Measurements from ENCODE around the gene PPP2R1B.
A peak's percentile ranks its signal among the peaks of the same experiment; 100 is the strongest.
"Not testable (repeated sequence)": the region's sequence is repeated elsewhere in the genome, so short reads cannot be mapped to it uniquely, and the experiment has no call there.

The PPP2R1B gene

DNA sequence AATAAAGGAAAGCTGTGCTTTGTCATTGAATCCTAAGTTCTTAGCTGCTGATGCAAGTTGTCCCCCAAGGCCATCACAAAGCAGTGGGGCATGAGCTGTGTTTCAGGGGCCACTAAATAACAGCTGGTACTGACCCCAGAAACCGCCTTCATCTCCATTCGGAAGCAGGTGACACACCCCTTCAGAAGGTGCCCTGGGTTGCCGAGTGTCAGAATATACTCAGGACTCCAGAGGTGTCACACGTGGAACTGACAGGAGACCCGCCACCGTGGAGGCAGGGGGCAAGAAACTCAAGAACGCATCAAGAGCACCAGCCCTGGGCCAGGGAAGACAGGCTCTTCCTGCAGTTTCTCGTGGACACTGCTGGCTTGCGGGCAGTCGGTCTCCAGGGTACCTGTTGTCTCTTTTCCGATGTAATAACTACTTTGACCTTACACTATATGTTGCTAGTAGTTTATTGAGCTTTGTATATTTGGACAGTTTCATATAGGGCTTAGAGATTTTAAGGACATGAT, 41.5 kb downstream of the PPP2R1B start:
- DNase-seq, result no peak

- DNase-seq, result no peak
These were observed 42.6 kb downstream of the PPP2R1B start for GRCh38 chr11:111723595-111723994.

- no peak for DNase-seq
These were observed 43.7 kb downstream of the PPP2R1B start for GRCh38 chr11:111722501-111722900.

GRCh38 chr11:111720801-111721494, 45.2 kb downstream of the PPP2R1B start:
- no peak for DNase-seq

DNA sequence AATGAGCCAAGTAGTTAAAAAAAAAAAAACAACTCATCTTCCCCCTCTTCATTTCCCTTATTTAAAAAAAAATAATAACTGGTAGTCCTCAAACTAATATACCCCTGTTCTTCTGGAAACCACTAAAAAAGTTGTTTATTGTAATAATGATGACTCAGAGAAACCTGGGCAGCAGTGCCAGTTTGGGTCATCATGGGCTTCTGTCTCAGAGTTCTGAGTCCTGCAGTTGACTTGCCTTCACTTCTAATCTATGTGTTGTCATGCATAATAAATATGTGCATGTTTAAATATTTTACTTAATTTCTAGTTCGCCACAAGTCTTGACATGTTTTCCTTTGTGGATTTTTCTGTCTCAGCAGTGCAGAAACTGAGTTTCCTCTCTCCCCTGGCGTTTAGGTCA, 46.8 kb downstream of the PPP2R1B start:
- DNase-seq, result no peak

DNA sequence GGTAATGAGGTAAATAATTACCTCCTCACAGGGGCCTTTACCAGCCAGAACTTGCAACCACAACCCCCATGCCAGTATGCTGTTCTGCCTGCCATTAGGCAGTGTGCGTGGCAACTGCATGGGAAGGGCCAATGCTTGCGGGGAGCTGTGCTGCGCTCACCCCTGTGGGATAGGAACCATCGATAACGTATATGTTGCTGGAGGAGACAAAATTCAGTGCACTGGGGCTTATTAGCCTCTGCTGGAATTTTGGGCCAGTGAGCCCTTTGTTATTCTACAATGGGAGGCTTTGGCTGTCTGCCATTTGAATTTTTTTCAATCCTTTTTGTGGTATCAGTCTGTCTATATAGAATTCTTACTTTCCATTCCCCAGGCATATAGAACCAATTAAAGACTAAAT, 47.3 kb downstream of the PPP2R1B start:
- DNase-seq, result peak; percentile 68

- peak; percentile 39 for DNase-seq
These were observed 47.8 kb downstream of the PPP2R1B start for GRCh38 chr11:111718436-111718835.

DNA sequence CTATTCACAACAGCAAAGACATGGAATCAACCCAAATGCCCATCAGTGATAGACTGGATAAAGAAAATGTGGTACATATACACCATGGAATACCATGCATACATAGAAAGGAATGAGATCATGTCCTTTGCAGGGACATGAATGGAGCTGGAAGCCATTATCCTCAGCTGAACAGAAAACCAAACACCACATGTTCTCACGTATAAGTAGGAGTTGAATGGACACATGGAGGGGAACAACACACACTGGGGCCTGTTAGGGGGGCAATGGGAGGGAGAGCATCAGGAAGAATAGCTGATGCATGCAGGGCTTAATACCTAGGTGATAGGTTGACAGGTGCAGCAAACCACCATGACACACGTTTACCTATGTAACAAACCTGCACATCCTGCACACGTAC, 48.5 kb downstream of the PPP2R1B start:
- not testable (repeated sequence) for DNase-seq

DNA sequence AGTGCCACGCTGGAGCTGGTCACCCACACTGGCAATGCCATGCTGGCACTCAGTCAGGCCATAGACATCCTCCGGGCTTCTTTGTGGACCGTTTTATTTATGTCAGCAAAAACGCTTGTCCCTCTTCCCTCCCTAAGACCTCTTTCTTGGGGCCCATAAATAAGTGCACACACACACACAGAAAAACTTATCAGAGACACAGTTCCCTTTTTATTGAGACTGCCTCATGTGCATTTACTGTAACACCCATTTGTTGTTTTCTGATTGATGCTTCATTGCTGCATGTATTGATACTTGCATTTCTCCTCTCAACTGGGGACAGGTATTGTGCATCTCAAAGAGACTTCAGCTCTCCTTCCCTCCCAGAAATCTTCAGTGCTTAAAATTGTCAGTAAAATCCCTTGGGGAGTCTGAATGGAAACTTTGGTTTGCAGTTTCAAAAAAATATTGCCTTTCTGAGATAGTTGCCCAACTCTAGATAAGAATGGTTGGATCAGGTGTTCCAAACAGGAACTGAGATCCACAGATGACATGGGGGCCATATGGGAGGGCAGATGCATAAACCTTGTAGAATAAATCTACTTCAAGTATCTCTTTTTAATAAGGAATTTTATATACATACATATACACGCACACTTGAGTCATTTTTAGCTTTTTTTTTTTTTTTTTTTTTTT, 50.9 kb downstream of the PPP2R1B start:
- no peak for DNase-seq

- DNase-seq, result no peak
These were observed 51.7 kb downstream of the PPP2R1B start for GRCh38 chr11:111714522-111714921.

DNA sequence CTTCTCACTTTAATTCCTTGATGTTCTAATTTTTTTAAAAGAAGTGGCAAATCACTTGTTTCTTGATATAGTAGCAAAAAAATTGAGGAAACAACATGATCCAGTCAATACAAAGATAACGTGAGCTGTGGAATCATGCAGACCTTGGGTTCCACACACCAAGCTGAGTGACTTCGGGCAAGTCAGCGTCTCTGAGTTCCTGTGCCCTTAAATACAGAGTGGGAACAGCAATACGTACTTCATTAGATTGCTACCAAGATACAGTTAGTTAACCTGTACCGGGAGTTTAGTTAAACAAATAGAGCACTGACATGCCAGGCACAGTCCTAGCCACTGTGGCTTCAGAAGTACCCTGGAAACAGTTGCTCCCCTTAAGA, 58.5 kb downstream of the PPP2R1B start:
- no peak for DNase-seq

DNA sequence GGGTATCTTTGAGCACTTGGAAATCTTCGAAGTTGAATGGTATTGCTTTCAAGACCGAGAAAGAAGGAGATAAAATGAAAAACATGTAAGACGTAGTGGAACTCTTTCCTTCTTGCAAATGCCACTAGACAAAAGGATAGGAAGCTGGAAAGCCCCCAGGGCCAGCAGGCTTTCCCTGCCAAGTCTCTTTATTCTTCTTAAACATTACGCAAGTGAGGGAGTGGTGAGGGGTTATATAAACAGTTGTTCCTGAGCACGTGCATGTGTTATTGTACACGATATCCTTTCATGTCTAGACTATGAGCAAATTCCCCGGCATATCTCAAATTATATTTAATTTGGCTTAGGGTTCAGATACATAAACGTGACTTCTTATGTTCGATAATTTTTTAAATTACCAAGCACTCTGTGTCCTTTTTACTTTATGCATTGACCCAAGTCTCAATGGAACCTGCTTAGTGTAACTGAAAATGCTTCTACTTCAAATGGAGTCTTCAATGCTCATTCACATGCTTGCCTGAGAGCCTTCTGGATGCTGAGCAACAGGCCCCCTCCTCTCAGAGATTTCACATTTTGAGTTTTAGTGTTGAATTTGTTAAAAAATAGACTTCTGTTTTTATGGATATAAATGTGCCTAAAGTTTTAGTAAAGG, 59.0 kb downstream of the PPP2R1B start:
- DNase-seq, result peak; percentile 30

- DNase-seq, result no peak
These were observed 62.6 kb downstream of the PPP2R1B start for GRCh38 chr11:111703576-111703975.

GRCh38 chr11:111702623-111703022, 63.6 kb downstream of the PPP2R1B start:
- no peak for DNase-seq

DNA sequence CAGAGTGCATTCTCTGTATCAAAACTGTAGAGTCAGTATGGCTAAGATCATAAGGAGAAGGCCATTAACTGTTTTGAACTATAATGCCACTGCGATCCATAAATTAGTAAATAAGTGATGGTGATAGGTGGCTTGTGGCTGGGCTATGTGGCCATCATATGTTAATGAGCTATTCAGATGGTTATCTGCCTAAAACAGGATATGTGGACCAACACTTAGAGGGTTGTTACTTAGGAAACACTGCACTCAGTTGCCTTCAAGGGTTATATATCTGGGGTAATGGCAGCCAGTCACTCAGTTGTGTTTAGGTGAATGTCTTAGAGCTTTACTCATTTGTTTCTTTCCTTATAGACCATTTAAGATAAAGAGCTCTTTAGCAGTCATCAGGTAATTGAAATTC, 66.0 kb downstream of the PPP2R1B start:
- DNase-seq, result no peak

DNA sequence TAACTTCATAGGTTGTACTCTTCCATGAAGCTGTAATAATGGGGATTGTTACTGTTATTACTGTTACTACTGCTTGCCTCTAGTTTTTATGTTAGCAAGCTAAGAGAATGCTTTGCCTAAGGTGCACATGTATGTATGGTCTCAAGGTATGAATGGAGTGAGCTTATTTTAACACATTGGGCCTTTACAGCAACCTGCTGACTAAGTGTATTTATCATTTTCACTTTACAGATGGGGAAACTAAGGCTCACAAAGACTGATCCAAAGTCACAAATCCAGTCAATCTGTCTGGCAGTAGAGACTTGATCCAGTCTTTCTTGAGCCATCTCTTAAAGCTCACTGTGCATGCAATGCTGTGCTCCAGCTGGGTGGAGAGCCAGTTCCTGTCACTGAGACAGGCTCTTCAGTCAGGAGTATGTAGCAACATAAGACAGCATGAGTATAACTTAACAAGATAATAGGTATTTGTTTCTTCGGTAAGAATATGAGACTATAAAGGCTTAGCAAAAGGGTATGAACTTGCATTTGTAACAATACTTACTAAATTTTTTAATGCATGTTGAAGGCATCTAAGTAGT, 66.5 kb downstream of the PPP2R1B start:
- DNase-seq, result no peak

DNA sequence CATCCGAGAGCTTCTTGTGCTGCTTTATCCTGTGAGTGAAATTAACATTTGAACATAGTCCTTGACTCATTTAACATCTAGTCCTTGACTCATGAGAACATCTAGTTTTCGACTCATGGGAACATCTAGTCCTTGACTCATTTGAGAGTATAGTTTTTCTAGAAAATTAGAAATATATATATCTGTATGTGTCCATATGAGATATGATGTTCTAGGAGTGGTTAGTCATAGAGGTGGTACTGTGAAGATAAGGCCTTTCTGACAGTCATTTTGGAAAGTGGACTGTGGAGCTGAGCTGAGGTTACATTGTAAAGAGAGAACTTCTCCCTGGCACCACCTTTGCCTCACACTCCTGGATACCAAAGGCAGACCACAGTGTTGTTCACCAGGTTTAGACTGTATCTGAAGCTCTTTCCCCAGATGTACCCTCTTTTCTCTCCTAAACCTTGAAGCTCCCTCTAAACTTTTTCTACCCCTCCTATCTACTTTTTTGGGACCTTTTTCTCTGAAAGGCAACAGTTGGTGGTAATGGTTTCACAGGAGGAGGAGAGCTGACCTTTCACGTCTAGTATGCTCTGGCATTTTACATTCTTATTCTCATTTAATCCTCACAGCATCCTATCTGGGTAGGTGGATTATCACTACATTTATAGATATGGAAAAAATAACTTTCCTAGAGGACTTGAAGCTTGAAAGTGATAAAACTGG, 67.2 kb downstream of the PPP2R1B start:
- DNase-seq, result no peak

DNA sequence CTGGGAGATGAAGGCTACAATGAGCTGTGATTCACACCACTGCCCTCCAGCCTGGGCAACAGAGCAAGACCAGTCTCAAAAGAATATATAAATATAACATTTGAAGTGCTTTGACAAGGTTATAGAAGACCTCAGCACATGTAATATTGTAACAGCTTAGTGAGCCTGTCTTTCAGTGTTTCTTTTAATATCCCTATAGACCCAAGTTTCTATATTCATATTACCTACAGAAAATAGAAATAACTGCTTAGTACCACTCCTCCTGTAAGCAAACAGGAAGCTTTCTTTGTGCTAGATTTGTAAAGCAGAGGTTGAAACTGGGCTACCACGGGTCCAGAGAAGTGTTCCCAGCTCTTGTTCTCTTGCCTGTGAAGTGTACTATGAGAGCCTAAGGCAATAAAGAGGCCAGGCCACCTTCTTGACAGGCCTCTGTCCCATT, 68.2 kb downstream of the PPP2R1B start:
- DNase-seq, result no peak

GRCh38 chr11:111696556-111696955, 69.6 kb downstream of the PPP2R1B start:
- DNase-seq, result peak; percentile 56

DNA sequence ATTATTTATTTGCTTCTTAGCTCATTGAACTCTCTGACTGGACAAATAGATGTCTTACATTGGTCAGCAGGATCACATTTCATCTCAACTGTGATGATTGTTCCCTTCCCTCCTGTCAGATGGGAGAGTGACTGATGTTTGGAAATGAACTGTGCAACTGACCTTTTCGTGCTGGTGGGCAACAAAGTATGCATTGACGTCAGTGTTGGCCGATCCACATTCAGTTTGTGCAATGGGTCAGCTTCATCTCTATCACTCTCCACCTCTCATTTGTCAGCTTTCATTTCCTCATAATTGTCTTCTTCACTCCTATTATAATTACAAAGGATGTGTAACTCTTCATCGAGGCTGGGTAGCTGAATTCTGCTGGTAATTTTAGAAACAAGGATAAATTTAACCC, 71.3 kb downstream of the PPP2R1B start:
- peak; percentile 40 for DNase-seq

DNA sequence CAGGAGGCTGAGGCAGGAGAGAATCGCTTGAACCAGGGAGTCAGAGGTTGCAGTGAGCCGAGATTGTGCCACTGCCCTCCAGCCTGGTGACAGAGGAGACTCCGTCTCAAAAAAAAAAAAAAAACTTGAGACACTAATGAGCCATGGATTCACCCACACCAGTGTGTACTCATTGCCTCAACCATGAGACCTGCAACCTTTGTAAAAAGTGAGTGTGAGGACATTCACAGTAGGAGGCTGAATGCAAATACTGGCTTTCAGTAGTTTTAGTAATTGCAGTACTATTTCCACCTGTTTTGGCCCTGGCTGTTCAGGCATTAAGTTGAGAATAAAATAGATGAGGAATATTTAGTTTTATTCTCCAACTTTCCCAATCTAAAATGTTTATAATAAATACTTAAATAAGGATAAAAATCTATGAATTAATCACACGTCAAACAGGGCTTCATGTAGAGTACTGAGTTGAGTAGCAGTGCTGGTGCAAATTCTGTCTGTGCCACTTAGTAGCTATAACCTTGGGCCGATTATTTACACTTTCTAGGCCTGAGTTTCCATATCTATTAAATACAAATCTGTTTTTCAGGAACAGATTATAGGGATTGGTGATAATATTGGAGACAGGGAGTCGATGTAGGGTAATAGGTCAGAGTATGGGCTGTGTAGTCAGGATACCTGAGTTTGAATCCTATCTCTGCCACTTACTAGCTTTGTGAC, 72.8 kb downstream of the PPP2R1B start:
- no peak for DNase-seq

GRCh38 chr11:111691741-111692140, 74.4 kb downstream of the PPP2R1B start:
- DNase-seq, result no peak
